GM18870 (cell line): ENCODE results near the gene SLC22A1.

Experiments
- ATAC-seq: cut with Tn5 transposase; IDR thresholded peaks from one replicate; pipeline ENCODE4 v1.9.1; 2021; ENCODE audit warnings: moderate library complexity; ENCODE audit not compliant: unreplicated experiment

The SLC22A1 gene

DNA sequence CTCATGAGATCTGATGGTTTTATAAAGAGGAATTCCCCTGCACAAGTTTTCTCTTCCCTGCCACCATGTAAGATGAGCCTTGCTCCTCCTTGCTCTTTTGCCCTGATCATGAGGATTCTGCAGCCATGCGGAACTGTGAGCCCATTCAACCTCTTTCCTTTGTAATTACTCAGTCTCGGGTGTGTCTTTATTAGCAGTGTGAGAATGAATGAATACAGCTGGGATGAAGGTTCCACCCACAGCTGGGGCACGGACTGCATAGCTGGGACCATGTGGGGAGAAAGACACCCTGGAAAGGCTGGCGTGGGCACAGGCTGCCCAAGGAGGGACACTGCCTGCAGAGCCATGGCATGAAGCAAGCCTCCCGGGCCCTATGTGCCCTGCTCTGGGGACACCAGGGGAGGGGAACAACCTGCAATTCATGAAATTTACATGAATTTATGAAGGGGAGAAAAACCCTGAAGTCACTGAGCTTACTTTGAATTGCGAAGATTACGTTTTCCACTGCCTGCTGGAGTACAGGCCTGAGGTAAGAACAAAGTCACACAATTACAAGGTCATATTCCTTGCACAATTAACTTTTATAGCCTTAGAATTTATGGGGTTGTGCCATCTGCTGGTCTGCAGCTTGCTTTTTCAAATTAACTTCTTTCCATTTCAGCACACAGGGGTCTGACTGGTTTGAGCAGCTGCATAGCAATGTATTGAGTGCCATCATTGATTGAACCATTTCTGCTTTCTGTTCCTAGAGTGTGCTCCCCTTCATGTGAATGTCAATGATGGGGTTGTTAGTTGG is 46.2 kb downstream of the SLC22A1 start:
- no peak for ATAC-seq

GRCh38 chr6:160170018-160170680 is 48.5 kb downstream of the SLC22A1 start:
- no peak for ATAC-seq

DNA sequence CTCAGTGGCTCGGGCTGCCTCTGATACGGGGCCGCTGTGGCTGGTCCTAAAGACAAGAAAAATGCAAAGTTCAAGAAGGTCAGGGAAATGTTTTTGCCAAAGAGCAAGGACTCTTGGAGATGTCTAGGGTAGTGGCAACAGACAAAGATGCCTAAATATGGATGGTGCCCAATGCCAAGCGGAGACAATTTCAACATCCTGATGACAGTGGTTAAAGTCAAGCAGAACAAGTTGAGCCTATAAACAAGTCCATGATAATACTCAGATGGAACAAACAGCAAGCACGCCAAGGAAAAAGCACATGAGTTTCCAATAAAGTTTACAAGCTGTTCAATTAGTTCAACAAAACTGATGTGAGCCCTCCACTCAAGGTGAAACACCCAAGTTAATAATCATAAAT is 51.1 kb downstream of the SLC22A1 start:
- ATAC-seq: no peak

DNA sequence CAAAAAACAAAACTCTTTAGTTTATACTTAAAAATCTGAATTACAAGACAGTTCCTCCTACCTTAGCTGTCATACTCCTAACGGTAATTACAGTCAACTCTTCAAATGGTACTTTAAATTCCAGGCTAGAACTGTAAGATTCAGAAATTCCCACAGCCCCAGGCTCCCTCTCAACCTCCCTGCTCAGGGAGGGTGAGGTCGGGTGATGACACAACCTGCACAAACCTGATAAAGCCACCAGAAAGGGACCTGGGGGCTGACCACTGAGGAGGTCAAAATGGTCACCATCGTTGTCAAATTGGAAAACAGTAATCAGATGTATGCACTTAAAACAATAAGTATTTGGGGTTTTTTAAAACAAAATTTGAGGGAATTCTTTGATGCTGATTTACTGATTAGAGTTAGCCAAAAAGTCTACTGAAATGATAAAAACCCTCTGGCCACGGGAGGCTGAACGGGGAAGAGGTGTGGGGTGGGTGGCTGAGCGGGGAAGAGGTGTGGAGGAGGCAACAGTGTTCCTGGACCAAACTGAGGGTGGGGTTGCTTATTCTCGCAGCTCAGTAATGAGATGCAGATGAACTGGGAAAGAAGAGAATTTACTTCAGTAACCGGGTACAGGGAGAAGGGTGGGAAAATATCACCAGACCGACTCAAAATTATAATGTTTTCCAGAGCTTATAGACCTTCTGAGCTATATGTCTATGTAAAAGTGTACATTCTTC is 52.4 kb downstream of the SLC22A1 start:
- no peak for ATAC-seq

DNA sequence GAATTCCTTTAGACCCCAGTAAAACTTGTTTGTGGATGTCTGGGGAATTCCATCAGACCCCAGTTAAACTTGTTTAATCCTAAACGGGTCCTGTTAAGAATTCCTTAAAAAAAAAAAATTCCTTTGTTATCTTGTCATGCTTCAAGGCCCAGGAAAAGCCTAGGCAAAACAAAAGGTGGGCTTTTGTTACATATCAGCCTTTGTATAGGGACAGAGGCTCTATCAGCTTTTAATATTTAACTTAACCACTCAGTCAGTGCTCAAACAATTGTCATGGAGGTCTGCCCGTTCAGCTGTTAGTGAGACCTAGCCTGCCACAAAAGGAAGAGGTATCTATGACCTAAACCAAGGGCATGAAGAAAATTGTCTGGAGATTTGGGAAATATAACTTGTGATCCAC is 53.1 kb downstream of the SLC22A1 start:
- no peak for ATAC-seq

DNA sequence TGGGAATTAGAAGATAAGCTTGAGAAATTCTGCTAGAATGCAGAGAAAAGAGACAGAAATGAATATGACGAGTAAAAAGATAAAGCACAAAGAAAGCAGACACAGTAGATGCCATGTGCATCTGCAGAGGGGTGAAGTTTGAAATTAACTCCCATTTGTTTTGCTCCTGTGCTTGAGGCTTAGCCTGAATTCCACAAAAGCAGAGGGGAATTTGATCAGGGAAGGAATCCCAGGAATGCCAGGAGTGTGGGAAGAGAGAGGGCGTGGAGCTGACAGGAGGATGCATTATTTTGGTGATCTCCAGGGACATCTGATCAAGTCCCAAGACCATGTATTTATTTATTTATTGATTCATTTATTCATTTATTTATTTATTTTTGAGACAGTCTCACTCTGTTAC is 55.6 kb downstream of the SLC22A1 start:
- no peak for ATAC-seq

GRCh38 chr6:160178271-160178670 is 56.7 kb downstream of the SLC22A1 start:
- ATAC-seq: no peak

- no peak for ATAC-seq
These were observed 59.1 kb downstream of the SLC22A1 start for GRCh38 chr6:160180706-160181105.

DNA sequence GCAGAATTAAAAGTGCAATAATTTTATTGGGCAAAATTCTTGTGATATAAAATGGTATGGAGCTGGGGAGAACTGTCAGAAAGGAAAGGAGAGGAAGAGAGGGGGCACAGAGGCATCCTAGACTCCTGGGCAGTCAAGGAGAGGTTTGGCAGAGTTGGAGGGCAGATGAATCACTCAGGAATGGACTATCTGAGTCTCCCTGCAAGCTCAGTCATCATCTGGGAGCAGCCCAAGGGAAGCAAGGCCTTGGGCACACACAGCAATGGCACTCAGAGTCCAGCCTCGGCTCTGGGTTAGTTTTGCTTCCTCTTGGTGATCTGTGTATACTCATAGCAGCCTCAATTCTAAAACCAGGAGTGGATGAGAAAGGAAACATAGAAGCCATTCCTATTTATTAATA is 67.2 kb downstream of the SLC22A1 start:
- no peak for ATAC-seq

DNA sequence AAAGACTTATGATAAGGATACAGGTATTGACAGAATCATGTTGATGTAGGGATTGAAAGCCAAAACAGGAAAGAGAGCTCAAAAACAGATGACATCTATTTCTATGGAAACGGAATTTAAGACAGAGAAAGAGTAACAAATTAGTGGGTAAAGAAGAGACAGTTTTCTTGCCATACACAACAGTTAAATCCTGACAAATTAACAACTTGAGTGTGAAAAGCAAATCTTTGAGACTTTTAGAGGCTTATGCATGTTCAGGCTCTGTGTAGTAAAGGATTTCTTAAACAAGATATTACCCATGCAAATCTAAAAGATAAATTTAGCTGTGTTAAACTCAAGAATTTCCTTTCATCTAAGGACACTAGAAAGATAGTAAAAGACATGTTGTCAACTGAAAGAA is 68.5 kb downstream of the SLC22A1 start:
- no peak for ATAC-seq

- no peak for ATAC-seq
These were observed 69.4 kb downstream of the SLC22A1 start for GRCh38 chr6:160190973-160191372.

DNA sequence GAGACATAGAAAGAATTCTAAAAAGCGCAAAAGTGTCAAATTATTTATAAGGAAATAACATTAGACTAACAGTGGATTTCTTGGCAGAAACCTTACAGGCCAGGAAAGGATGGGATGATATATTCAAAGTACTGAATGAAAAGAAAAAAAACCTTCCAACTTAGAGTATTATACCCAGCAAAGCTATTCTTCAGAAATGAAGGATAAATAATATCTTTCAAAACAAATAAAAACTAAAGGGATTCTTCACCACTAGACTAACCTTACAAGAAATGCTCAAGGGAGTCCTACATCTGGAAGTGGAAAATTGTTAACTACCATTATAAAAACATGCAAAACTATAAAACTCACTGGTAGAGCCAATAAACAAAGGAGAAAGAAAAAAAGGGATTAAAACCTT is 71.2 kb downstream of the SLC22A1 start:
- ATAC-seq: no peak

DNA sequence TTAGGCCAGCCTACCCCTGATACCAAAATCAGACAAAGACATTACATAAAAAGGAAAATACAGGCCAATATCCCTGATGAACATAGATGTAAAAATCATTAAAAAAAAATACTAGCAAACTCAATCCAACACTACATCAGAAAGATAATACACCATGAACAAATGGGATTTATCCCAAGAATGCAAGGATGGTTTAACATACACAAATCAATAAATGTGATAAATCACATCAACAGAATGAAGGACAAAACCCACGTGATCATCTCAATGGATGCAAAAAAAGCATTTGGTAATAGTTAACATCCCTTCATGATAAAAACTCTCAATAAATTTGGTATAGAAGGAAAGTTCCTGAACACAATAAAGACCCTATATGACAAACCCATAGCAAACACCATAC is 73.2 kb downstream of the SLC22A1 start:
- no peak for ATAC-seq

GRCh38 chr6:160197662-160198061 is 76.0 kb downstream of the SLC22A1 start:
- no peak for ATAC-seq

- ATAC-seq: peak; percentile 95
These were observed 77.1 kb downstream of the SLC22A1 start for GRCh38 chr6:160198606-160199211.

DNA sequence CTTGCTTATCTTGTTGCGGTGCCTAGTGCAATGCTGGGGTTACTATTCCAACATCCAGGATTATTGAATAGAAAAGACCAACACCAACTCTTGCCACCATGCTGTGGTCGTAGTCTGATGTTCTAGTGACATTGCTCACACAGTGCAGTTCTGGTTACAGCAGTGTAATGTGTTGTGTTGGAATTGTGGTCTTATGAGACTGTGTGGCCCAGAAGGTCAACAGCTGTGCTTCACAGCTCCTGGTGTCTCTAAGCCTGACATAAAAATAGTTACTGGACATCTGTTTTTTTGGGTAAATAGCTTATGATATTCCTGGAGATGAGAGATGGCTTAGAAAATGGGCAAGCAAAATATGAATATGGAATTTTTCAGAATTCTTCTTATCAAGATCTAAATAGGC is 79.4 kb downstream of the SLC22A1 start:
- no peak for ATAC-seq

- ATAC-seq: no peak
These were observed 80.8 kb downstream of the SLC22A1 start for GRCh38 chr6:160202411-160202810.

DNA sequence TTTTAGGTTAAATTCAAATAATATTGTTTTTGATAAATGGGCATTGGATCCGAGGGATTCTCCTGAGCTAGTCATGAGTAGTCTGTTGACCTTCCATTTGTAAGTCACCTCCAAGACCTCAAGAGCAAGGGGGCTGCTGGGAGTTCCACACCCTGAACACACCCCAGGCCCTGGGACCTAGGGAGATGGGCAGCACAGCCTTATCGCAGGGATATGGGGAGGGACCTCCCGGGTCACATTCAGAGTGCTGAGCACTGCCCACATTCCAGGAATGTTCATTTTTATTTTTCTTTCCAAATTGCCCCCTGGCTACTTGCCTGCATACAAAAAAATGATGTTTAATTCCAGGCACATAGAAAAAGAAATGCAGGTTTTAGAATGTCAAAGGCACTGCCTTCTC is 81.5 kb downstream of the SLC22A1 start:
- no peak for ATAC-seq

GRCh38 chr6:160203522-160203921 is 81.9 kb downstream of the SLC22A1 start:
- no peak for ATAC-seq

DNA sequence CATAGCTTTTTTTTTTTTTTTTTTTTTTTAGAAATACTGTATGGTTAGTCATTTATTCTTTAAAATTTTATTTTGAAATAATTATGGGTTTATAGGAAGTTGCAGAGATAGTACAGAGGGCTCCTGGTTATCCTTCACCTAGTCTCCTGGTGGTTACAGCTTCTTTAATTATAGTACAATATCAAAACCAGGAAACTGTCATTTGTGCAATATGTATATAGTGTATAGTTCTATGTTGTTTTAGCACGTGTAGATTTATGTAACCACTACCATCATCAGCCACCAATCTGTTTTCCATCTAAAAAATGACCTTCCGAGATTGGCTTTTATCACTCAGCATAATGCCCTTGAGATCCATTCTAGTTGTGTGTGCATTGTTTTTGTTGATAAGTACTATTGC is 82.3 kb downstream of the SLC22A1 start:
- no peak for ATAC-seq

DNA sequence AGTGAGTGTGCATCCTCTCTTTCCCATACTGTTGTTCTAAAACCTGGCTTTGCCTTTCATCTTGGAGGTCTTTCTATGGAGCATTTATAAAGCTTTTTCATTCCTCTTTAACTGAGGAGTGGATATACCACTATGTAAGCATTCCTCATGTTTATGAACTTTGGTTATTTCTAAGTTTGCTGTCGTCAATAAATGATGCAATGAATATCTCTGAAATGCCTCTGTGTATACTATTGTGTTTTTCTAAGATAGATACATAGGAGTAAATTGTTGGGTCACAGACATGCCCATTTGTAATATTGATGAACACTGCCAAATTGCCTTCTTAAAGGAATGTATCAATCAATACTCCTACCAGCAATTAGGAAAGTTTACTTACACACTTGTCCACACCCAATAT is 83.1 kb downstream of the SLC22A1 start:
- no peak for ATAC-seq

- ATAC-seq: no peak
These were observed 86.0 kb downstream of the SLC22A1 start for GRCh38 chr6:160207618-160208017.
